Progenitor cell of endocrine pancreas (in vitro differentiated cells): Measurements from ENCODE around the gene FAM163B. TPM values are rescaled to one million over a fixed set of nuclear protein-coding genes. Genes with fewer than 3 reads are reported as not detected.

Experiments used
- DNase-seq: peaks from one replicate; pipeline ENCODE4 v3.0.0; 2021; ENCODE audit warnings: low spot score; ENCODE audit not compliant: unreplicated experiment
- H3K27ac Mint-ChIP-seq: 2 replicates; pipeline ENCODE4 v1.8.0; 2021; ENCODE audit warnings: mild to moderate bottlenecking, moderate library complexity, mixed read lengths
- H3K27me3 Mint-ChIP-seq: 2 replicates; pipeline ENCODE4 v1.8.0; 2021; ENCODE audit warnings: mixed read lengths
- H3K36me3 Mint-ChIP-seq: 2 replicates; pipeline ENCODE4 v1.8.0; 2022; ENCODE audit warnings: mixed read lengths; ENCODE audit not compliant: insufficient read depth
- H3K4me1 Mint-ChIP-seq: 2 replicates; pipeline ENCODE4 v1.8.0; 2021; ENCODE audit warnings: low read depth, mixed read lengths
- H3K4me3 Mint-ChIP-seq: 2 replicates; pipeline ENCODE4 v1.8.0; 2021; ENCODE audit warnings: low read depth, mild to moderate bottlenecking, moderate library complexity, mixed read lengths
- H3K9me3 Mint-ChIP-seq: 2 replicates; pipeline ENCODE4 v1.8.0; 2021; ENCODE audit warnings: low read depth, mixed read lengths
- CTCF ChIP-seq: fragments of 200-600 bp; sonication (generic); IDR thresholded peaks from one replicate; pipeline ENCODE4 v1.5.0; 2021; ENCODE audit warnings: antibody characterized with exemption, mild to moderate bottlenecking; ENCODE audit not compliant: unreplicated experiment
- total RNA-seq: library from RNA; stranded (reverse); gene quantifications from 2 replicates; pipeline ENCODE4 v1.2.1, GENCODE V29; 2021

Gene FAM163B
- total RNA-seq, 1 donor from 2014 or later, result not detected

DNA sequence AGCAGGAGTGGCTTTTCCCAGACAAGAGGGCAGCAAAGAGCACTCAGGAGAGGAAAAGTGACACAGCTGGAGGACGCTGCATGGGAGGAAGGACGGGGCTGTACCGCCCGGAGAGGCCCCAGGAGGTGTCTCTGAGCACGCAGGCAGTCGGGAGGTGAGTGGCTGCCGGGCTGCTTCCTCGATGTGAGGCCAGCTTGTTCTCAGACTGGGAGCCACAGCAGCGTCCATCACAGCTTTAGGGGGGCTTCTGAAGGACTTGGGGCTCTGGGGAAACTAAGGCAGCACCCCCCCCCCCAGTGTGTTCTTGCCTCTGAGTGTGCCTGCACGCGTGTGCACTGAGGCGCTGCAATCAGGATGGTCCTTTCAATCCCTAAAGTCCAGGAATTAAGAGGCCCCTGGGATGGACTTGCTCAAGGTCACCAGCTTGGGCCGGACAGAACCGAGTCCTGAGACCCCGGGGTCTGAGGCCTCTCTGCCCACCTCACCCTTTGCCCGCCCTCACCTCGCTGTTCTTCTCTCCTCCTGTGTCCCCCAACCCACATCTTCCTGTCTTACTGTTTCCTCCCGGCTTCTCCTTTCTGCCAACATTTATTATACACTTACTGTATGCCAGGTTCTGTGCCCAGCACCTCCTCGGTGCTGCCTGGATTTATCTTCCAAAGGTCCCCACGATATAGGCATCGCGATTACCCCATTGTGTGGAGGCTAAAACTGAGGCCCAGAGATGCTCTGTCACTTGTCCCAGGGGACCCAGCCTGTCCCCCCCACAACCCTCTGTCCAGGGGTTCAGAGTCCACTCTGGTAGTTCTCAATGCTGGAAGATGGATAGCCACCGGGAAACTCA lies 32.9 kb downstream of the FAM163B start:
- Mint-ChIP-seq H3K27ac (no peak overlapping the region), H3K27me3 (peaks cover 20% of the 10 kb centered on the region)

DNA sequence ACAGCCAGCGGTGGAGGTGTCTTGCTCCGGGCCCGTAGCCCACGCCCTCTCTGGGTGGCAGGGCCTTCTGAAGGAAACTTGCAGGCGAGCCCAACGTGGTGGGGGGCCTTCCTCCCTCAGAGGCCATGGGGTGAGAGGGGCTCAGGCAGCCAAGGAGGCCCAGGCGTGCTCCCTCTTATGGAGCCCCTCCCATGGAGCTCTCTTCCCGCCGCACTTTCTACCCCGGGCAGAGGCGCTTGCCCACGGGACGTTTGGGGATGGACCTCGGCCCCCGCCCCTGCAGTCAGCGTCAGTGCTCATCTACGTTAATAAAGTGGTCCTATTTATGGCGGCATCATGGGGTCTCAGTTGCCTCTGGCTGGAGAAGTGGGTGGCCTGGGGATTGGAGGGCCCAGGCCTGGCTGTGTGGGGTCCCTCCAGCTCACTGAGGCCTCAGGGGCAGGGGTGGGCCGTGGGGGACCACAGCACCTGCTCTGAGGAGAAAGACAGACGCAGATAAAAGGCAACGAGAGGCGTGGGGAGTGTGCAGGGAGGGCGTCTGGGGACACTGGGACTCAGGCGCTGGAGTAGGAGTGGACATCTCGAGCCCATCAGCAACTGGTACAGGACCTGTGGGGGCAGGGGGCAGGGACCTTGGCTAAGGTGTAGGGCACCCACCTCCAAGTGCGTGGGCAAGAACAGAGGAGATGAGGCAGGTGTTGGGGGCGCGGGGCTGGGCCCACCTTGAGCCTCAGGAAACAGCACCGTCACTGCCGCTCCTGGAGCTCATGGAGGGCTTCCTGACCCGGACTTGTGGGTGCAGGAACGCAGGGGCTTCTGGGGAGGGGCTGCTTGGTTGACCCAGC lies 33.8 kb downstream of the FAM163B start:
- no peak for DNase-seq
- no peak for TF ChIP-seq CTCF
- H3K27ac Mint-ChIP-seq, result no peak overlapping the region
- H3K9me3 Mint-ChIP-seq, result no peaks in the 10 kb centered on the region
- no peak overlapping the region for H3K4me3 Mint-ChIP-seq
- no peaks in the 10 kb centered on the region for H3K4me1 Mint-ChIP-seq
- no peaks in the 10 kb centered on the region for H3K36me3 Mint-ChIP-seq
- H3K27me3 Mint-ChIP-seq, result peaks cover 19% of the 10 kb centered on the region

More for the DNA sequence above, 32.9 kb downstream of the FAM163B start:
- DNase-seq, result no peak
- Mint-ChIP-seq H3K4me1 (no peaks in the 10 kb centered on the region), H3K9me3 (no peaks in the 10 kb centered on the region), H3K4me3 (no peak overlapping the region), H3K36me3 (no peaks in the 10 kb centered on the region)
- no peak for TF ChIP-seq CTCF

DNA sequence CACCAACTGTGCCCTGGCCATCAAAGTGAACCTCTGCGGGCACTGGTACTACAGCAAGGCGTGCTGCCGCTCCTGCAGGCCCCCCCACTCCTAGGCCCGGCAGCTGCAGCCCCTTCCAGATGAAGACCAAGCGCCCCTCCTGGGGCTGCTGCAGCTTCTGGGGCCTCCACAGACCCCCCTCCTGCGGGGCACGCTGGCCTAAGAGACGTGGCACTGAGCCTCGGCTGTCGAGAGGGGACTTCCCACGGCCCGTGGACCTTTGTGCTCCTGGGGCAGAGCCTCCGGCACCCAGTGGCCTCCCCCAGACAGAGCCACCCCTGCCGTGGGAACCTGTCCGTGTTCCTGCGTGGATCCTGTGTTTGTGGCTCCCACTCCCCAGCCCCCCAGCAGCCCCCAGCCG lies 34.4 kb downstream of the FAM163B start:
- H3K4me1 Mint-ChIP-seq, result no peaks in the 10 kb centered on the region
- no peak for DNase-seq
- H3K9me3 Mint-ChIP-seq, result no peaks in the 10 kb centered on the region
- H3K27ac Mint-ChIP-seq, result no peak overlapping the region
- no peak for TF ChIP-seq CTCF
- peaks cover 18% of the 10 kb centered on the region for H3K27me3 Mint-ChIP-seq
- no peaks in the 10 kb centered on the region for H3K36me3 Mint-ChIP-seq
- H3K4me3 Mint-ChIP-seq, result no peak overlapping the region

GRCh38 chr9:133573791-133574515 lies 35.2 kb downstream of the FAM163B start:
- Mint-ChIP-seq H3K4me3 (no peak overlapping the region), H3K9me3 (no peaks in the 10 kb centered on the region), H3K36me3 (no peaks in the 10 kb centered on the region), H3K27ac (no peak overlapping the region), H3K27me3 (peaks cover 19% of the 10 kb centered on the region), H3K4me1 (no peaks in the 10 kb centered on the region)
- DNase-seq, result no peak
- TF ChIP-seq CTCF, result no peak

DNA sequence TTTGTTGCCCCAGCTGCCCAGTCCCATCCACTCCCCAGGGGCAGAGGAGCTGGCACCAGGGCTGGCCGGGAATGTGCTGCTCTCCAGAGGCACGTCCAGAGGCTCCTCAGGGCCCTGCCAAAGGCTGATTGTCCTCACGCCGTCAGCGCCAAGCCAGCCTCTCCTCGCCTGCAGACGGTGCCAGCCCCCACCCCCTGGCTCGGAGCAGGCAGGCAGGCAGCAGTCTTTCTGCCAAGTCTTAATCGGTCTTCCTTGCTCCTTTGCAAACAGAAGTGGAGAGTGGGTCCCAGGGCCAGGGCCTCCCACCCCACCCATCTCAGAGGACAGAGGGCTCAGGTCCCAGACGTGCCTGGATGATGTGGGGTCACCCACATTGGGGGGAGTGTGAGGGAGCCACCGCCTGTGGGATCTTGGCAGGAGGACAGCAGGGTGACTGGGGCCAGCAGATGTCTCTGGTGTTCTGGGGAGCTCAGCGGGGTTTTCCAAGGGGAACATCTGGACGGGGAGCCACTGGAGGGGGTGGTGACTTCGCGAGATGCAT lies 36.3 kb downstream of the FAM163B start:
- TF ChIP-seq CTCF, result no peak
- Mint-ChIP-seq H3K4me3 (no peak overlapping the region), H3K36me3 (no peaks in the 10 kb centered on the region), H3K4me1 (no peaks in the 10 kb centered on the region), H3K9me3 (no peaks in the 10 kb centered on the region), H3K27ac (no peak overlapping the region), H3K27me3 (peaks cover 18% of the 10 kb centered on the region)
- DNase-seq, result no peak
